Naive thymus-derived CD8-positive, alpha-beta T cell (primary cell): ENCODE results near the gene MACROD2. TPM values are rescaled to one million over a fixed set of nuclear protein-coding genes. Genes with fewer than 3 reads are reported as not detected.

Source experiments
- ATAC-seq, 2 donors: fragments of 150-1000 bp; cut with Tn5 transposase in 1 of 2; sonication (Bioruptor Pico), chemical (Tn5 transposase) in 1 of 2; 1 replicate in 1 of 2; 2 replicates in 1 of 2; pipeline ENCODE4 v1.10.0; 2021; ENCODE audit warnings: mild to moderate bottlenecking in 2 of 2, moderate library complexity in 2 of 2
- POLR2A ChIA-PET: fragments of 350-600 bp; sonication (Branson Sonifier 250); formaldehyde crosslinking; loops from one replicate; lab custom pipeline; 2021; ENCODE audit warnings: antibody characterized with exemption; lab: Charles Lee
- DNase-seq, 10 donors: peaks; one replicate each; pipeline versions ENCODE4 v3.0.0 to v3.0.0-alpha.2; 2020 to 2022
- H3K27ac Mint-ChIP-seq, 10 donors: one replicate each; pipeline ENCODE4 v1.8.0; 2020 to 2022; ENCODE audit warnings: mild to moderate bottlenecking in 10 of 10, mixed read lengths in 10 of 10, moderate library complexity in 4 of 10, inconsistent platforms in 1 of 10
- H3K27me3 Mint-ChIP-seq, 5 donors: one replicate each; pipeline ENCODE4 v1.8.0; 2021 to 2022; ENCODE audit warnings: mixed read lengths in 5 of 5
- H3K36me3 Mint-ChIP-seq, 3 donors: one replicate each; pipeline ENCODE4 v1.8.0; 2020 to 2022; ENCODE audit warnings: mixed read lengths in 3 of 3, mild to moderate bottlenecking in 2 of 3, inconsistent platforms in 1 of 3
- H3K4me1 Mint-ChIP-seq, 4 donors: one replicate each; pipeline ENCODE4 v1.8.0; 2021 to 2022; ENCODE audit warnings: mixed read lengths in 4 of 4
- H3K4me3 Mint-ChIP-seq, 10 donors: one replicate each; pipeline ENCODE4 v1.8.0; 2020 to 2022; ENCODE audit warnings: mild to moderate bottlenecking in 10 of 10, mixed read lengths in 10 of 10, moderate library complexity in 6 of 10, inconsistent platforms in 1 of 10
- H3K9me3 Mint-ChIP-seq, 9 donors: one replicate each; pipeline ENCODE4 v1.8.0; 2020 to 2022; ENCODE audit warnings: mixed read lengths in 9 of 9, mild to moderate bottlenecking in 3 of 9, inconsistent platforms in 1 of 9, moderate library complexity in 1 of 9
- polyA plus RNA-seq, 3 donors: library from polyadenylated mRNA; unstranded; fragments of 300-500 nt; fragmentation: Illumina TruSeq; gene quantifications; one replicate each; pipeline ENCODE4 v1.2.3, GENCODE V29; 2021
- total RNA-seq, 8 experiments: library from RNA in 2 of 8; stranded (reverse) in 2 of 8; gene quantifications; one replicate each; pipeline ENCODE4 v1.2.3 and lab custom pipeline; 2021 to 2026

MACROD2 gene
- total and polyA plus RNA-seq, 5 experiments from 2014 or later, result 0.18 to 1.1 (median 0.60) TPM; not detected in 2

DNA sequence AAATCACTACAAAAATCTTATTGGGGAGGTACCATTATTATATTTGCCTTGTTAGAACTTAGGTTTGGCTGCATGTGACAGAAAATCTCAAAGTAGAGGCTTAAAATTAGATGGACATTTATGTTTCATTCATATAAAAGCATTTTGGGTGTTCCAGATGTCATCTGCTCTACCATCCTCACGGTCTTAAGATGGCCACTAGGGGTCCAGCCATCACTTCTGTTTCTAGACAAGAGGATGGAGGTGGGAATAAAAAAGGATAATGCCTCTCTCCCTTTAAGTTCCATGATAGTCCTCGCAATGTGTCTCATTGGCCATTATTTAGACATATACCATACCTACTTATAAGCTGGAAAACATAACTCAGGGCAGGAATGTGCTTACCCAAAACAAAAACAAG lies 1648.4 kb downstream of the MACROD2 start:
- no peak overlapping the region for H3K27ac Mint-ChIP-seq
- POLR2A ChIA-PET, result no interaction called here
- peaks cover 0 to 29% (median 2%) of the 10 kb centered on the region in 9 donors for H3K9me3 Mint-ChIP-seq
- H3K27me3 Mint-ChIP-seq, result no peaks in the 10 kb centered on the region
- DNase-seq (no peak), ATAC-seq (no peak)
- no peak overlapping the region for H3K4me3 Mint-ChIP-seq
- no peaks in the 10 kb centered on the region for H3K36me3 Mint-ChIP-seq
- no peaks in the 10 kb centered on the region for H3K4me1 Mint-ChIP-seq

DNA sequence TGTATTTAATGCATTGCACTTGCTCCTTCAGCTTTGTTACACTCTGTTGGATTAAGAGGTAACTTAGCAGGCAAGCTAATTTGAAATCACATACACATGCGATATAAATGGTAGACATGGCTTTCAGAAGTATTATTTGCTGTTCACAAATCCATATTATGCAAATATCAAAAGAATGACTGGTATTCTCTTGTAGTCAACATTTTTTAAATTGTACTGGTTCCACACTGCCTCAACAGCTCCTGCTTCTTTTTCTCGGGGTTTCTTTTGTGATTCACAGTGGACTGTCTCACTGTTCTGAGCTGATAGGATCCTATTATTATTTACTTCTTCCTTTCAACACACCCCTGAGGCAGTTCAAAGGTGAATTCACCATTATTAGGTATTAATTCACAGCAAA lies 1650.5 kb downstream of the MACROD2 start:
- DNase-seq, result no peak
- no peak overlapping the region for H3K4me3 Mint-ChIP-seq

DNA sequence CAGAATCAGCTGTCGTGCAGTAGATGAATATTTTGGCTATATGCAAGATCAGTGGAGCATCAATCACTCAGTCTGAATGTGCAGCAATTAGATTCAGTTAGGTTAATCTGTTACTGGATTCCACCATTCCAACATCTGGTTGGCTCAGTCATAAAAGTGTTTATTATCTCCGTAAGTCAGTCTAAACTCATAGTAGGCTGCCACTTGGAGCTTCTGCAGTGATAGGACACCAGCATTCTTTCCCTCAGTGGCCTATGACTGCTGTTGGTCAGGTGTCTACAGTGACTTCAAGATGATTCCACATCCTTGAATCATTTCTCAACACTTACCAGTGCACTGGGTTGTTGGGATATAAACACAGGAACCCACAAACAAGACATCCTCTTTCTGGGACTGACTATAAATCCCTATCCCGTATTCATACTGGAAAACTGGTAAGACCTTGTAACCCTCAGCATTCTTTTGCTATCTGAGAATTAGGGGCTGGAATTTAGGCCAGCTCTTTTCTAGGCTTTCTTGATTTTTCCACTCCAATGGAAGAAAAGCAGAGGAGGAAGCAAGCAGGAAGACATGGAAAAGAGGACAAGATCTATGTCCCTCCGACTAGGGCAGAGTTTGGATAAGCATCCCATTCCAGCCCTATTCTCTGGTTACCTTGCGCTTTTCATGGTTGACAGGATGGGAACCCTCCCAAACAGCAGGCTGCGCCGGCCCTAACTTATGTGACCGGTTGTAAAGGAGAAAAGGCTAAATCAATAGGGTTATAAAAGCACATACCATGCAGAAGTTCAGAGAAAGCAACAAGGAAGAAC lies 1658.3 kb downstream of the MACROD2 start:
- DNase-seq (no peak), ATAC-seq (no peak)
- H3K9me3 Mint-ChIP-seq, result peaks cover 0 to 10% (median 1%) of the 10 kb centered on the region in 9 donors
- no peak overlapping the region for H3K27ac Mint-ChIP-seq
- H3K4me3 Mint-ChIP-seq, result no peak overlapping the region
- POLR2A ChIA-PET, result no interaction called here
- no peaks in the 10 kb centered on the region for H3K4me1 Mint-ChIP-seq
- H3K36me3 Mint-ChIP-seq, result no peaks in the 10 kb centered on the region
- no peaks in the 10 kb centered on the region for H3K27me3 Mint-ChIP-seq

More for the DNA sequence above, 1650.5 kb downstream of the MACROD2 start:
- no peak for ATAC-seq
- Mint-ChIP-seq H3K27ac (no peak overlapping the region), H3K36me3 (no peaks in the 10 kb centered on the region), H3K27me3 (no peaks in the 10 kb centered on the region), H3K9me3 (peaks cover 0 to 31% (median 3%) of the 10 kb centered on the region in 9 donors), H3K4me1 (no peaks in the 10 kb centered on the region)
- POLR2A ChIA-PET, result no interaction called here

- Mint-ChIP-seq H3K4me3 (no peak overlapping the region), H3K36me3 (no peaks in the 10 kb centered on the region), H3K9me3 (peaks cover 0 to 3% (median under 1%) of the 10 kb centered on the region in 9 donors), H3K4me1 (no peaks in the 10 kb centered on the region), H3K27me3 (no peaks in the 10 kb centered on the region), H3K27ac (no peak overlapping the region)
- DNase-seq (no peak), ATAC-seq (no peak)
- POLR2A ChIA-PET, result no interaction called here
Observed at GRCh38 chr20:15654208-15654649, 1658.9 kb downstream of the MACROD2 start.

GRCh38 chr20:15655295-15655874 lies 1660.1 kb downstream of the MACROD2 start:
- no peak overlapping the region for H3K27ac Mint-ChIP-seq
- no peaks in the 10 kb centered on the region for H3K36me3 Mint-ChIP-seq
- H3K9me3 Mint-ChIP-seq, result peaks cover 0 to 2% (median 0%) of the 10 kb centered on the region in 9 donors
- ATAC-seq (no peak), DNase-seq (no peak)
- no peak overlapping the region for H3K4me3 Mint-ChIP-seq
- H3K4me1 Mint-ChIP-seq, result no peaks in the 10 kb centered on the region
- POLR2A ChIA-PET, result no interaction called here
- no peaks in the 10 kb centered on the region for H3K27me3 Mint-ChIP-seq

DNA sequence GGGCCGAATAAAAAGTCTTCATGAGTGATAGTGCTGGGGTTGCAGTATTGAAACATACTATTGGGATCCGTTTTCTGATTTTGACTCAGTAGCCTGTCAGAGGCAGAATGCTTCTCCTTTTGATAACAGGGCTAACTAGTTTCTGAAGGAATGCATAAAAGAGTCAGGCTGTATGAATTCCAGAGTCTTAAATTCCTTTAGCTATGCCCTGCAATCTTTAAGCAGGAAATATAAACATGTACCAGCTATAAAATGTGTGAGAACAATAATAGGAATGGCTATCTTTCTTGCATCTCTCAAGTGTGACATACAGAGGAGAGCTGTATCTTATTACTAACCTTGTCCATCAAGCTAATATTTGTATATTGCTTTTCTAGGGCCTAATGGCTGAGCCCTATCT lies 1660.8 kb downstream of the MACROD2 start:
- POLR2A ChIA-PET, result no interaction called here
- H3K9me3 Mint-ChIP-seq, result peaks cover 0 to 2% (median 0%) of the 10 kb centered on the region in 9 donors

GRCh38 chr20:15658295-15658694 lies 1663.0 kb downstream of the MACROD2 start:
- ATAC-seq (no peak), DNase-seq (no peak)
- H3K9me3 Mint-ChIP-seq, result peaks cover 0 to 2% (median 0%) of the 10 kb centered on the region in 9 donors
- no peaks in the 10 kb centered on the region for H3K36me3 Mint-ChIP-seq
- H3K4me1 Mint-ChIP-seq, result no peaks in the 10 kb centered on the region
- H3K27me3 Mint-ChIP-seq, result peaks cover 0 to 2% (median 0%) of the 10 kb centered on the region in 5 donors
- no peak overlapping the region for H3K27ac Mint-ChIP-seq
- POLR2A ChIA-PET, result no interaction called here
- no peak overlapping the region for H3K4me3 Mint-ChIP-seq

More for the DNA sequence above, 1660.8 kb downstream of the MACROD2 start:
- no peaks in the 10 kb centered on the region for H3K4me1 Mint-ChIP-seq
- DNase-seq (no peak), ATAC-seq (no peak)
- H3K36me3 Mint-ChIP-seq, result no peaks in the 10 kb centered on the region
- H3K4me3 Mint-ChIP-seq, result no peak overlapping the region
- no peaks in the 10 kb centered on the region for H3K27me3 Mint-ChIP-seq
- no peak overlapping the region for H3K27ac Mint-ChIP-seq

GRCh38 chr20:15673206-15673605 lies 1677.9 kb downstream of the MACROD2 start:
- POLR2A ChIA-PET, result no interaction called here
- Mint-ChIP-seq H3K4me1 (no peaks in the 10 kb centered on the region), H3K9me3 (peaks cover 0 to 15% (median 6%) of the 10 kb centered on the region in 9 donors), H3K27ac (no peak overlapping the region), H3K36me3 (peaks cover 0 to 4% (median 0%) of the 10 kb centered on the region in 3 donors), H3K4me3 (no peak overlapping the region), H3K27me3 (no peaks in the 10 kb centered on the region)
- DNase-seq, result no peak
- no peak for ATAC-seq

DNA sequence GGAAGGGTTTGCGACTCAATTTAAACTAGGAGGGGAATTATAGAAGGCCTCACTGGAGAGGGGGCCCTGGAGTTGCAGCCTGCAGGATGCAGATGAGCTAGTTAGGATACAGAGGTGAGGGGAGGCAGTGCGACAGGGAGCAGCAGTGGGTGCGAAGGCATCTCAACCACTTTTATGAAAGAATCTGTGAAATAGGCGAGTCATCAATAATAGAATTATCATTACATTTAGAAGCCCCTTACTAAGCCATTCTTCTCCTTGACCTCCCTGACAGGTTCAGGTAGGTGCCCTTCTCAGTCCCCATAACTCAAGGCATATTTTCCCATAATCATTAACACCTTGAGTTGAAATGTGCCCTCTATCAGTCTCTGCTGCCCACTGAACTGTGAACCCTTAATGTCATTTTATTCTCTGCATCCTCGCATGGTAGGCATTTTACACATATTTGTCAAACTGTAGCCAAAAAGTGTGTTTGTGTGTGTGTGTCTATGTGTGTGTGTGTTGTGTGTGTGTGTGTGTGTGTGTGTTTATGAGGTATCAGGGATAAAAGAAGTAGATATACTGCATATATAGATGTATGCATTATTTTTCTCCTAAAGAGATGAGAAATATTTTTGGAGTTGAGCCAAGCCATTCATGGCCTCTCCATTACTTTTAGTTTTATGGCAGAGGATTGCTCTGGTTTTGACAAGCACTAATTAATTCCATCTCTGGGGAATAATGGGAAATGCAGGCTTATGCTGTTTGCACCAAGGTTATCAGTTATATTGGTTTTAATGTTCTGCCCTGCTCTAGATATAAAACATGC lies 1679.1 kb downstream of the MACROD2 start:
- H3K27ac Mint-ChIP-seq, result no peak overlapping the region
- no peak overlapping the region for H3K4me3 Mint-ChIP-seq

GRCh38 chr20:15675061-15675514 lies 1679.8 kb downstream of the MACROD2 start:
- no peak for ATAC-seq
- Mint-ChIP-seq H3K4me1 (no peaks in the 10 kb centered on the region), H3K36me3 (no peaks in the 10 kb centered on the region), H3K9me3 (peaks cover 0 to 11% (median 5%) of the 10 kb centered on the region in 9 donors), H3K27ac (no peak overlapping the region), H3K27me3 (no peaks in the 10 kb centered on the region), H3K4me3 (no peak overlapping the region)
- DNase-seq, result no peak
- POLR2A ChIA-PET, result no interaction called here

More for the DNA sequence above, 1679.1 kb downstream of the MACROD2 start:
- peaks cover 0 to 11% (median 5%) of the 10 kb centered on the region in 9 donors for H3K9me3 Mint-ChIP-seq
- no peaks in the 10 kb centered on the region for H3K4me1 Mint-ChIP-seq
- no peaks in the 10 kb centered on the region for H3K27me3 Mint-ChIP-seq
- POLR2A ChIA-PET, result no interaction called here
- no peaks in the 10 kb centered on the region for H3K36me3 Mint-ChIP-seq
- no peak for DNase-seq
- ATAC-seq, result no peak

DNA sequence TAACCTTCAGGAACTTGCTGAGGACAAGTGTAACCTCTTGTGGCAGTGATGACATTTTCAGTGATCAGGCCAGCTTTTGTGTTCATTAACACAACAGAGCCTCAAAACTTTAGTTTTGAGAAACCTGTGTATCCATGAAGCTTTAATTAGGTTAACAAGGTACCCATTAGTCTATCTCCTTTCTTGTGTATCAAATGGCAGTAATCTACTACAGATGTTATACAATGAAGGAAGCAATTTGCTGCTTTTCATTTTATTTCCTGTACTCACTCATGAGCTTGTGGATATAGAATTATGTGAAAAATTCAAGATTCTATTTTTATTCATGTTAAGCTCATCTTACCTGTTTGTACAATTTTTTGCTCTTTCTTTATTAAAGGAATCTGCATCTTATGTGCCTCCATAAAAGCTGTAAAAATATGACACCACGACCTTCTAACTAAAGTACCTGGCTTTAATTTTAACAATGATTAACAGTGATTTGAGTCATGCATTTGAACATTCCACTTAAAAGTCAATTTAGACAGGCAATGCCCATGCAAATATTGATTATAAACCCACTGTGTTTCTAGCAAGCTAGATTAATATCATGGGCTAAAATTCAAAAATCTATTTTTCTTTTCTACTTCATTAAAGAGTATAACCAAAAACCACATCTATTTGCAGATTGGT lies 1680.6 kb downstream of the MACROD2 start:
- peaks cover 0 to 9% (median 5%) of the 10 kb centered on the region in 9 donors for H3K9me3 Mint-ChIP-seq
- no peak for DNase-seq

DNA sequence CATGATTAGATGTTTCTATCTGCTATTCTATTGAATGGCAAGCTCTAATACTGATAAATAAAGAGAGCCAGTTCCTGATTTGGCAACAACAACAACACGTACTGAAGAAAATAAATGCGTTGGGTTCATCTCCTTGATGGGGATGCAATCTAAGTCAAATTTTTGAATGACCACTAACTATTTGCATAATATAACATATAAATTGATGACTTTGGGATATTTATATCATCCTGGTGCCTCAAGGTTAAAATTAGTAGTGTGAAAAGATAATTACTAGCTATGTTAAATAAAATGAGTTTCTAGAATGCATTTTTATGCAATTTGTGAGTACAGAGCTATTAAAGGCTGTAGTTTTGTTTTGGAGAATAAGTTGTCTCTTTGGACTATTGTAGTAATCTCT lies 1681.5 kb downstream of the MACROD2 start:
- POLR2A ChIA-PET, result no interaction called here
- Mint-ChIP-seq H3K4me3 (no peak overlapping the region), H3K36me3 (no peaks in the 10 kb centered on the region), H3K27ac (no peak overlapping the region), H3K27me3 (no peaks in the 10 kb centered on the region), H3K9me3 (peaks cover 0 to 10% (median 5%) of the 10 kb centered on the region in 9 donors), H3K4me1 (no peaks in the 10 kb centered on the region)
- no peak for DNase-seq
- ATAC-seq, result no peak

More for the DNA sequence above, 1680.6 kb downstream of the MACROD2 start:
- Mint-ChIP-seq H3K4me3 (no peak overlapping the region), H3K36me3 (no peaks in the 10 kb centered on the region), H3K27me3 (no peaks in the 10 kb centered on the region), H3K4me1 (no peaks in the 10 kb centered on the region), H3K27ac (no peak overlapping the region)
- ATAC-seq, result no peak
- POLR2A ChIA-PET, result no interaction called here
